GM19395 (cell line): ENCODE data around the gene ADCY1.

Source experiments
- ATAC-seq: cut with Tn5 transposase; IDR thresholded peaks from one replicate; pipeline ENCODE4 v1.9.1; 2021; ENCODE audit warnings: mild to moderate bottlenecking, moderate library complexity; ENCODE audit not compliant: unreplicated experiment

The ADCY1 gene

GRCh38 chr7:45623157-45623556 is 49.0 kb downstream of the ADCY1 start:
- ATAC-seq, result no peak

GRCh38 chr7:45623740-45624391 is 49.7 kb downstream of the ADCY1 start:
- no peak for ATAC-seq

- ATAC-seq, result no peak
These were observed 50.2 kb downstream of the ADCY1 start for GRCh38 chr7:45624392-45624760.

- ATAC-seq, result no peak
These were observed 50.9 kb downstream of the ADCY1 start for GRCh38 chr7:45625067-45625466.

GRCh38 chr7:45625714-45626440 is 51.7 kb downstream of the ADCY1 start:
- no peak for ATAC-seq

- no peak for ATAC-seq
These were observed 52.6 kb downstream of the ADCY1 start for GRCh38 chr7:45626441-45627430.

GRCh38 chr7:45627691-45628456 is 53.7 kb downstream of the ADCY1 start:
- ATAC-seq, result no peak

- ATAC-seq, result no peak
These were observed 57.4 kb downstream of the ADCY1 start for GRCh38 chr7:45631569-45631968.

- ATAC-seq, result no peak
These were observed 62.6 kb downstream of the ADCY1 start for GRCh38 chr7:45636733-45637132.

GRCh38 chr7:45638916-45639315 is 64.7 kb downstream of the ADCY1 start:
- no peak for ATAC-seq

- no peak for ATAC-seq
These were observed 67.9 kb downstream of the ADCY1 start for GRCh38 chr7:45642044-45642443.

GRCh38 chr7:45643630-45644029 is 69.5 kb downstream of the ADCY1 start:
- no peak for ATAC-seq

- ATAC-seq, result no peak
These were observed 70.1 kb downstream of the ADCY1 start for GRCh38 chr7:45644237-45644636.

GRCh38 chr7:45645141-45645969 is 71.2 kb downstream of the ADCY1 start:
- ATAC-seq, result no peak

- ATAC-seq, result no peak
These were observed 72.1 kb downstream of the ADCY1 start for GRCh38 chr7:45646207-45646821.

GRCh38 chr7:45646996-45647825 is 73.0 kb downstream of the ADCY1 start:
- no peak for ATAC-seq

GRCh38 chr7:45647967-45648670 is 74.0 kb downstream of the ADCY1 start:
- no peak for ATAC-seq

GRCh38 chr7:45648671-45648995 is 74.5 kb downstream of the ADCY1 start:
- ATAC-seq, result no peak
